ENCODE measurements around the gene RNF19B.

- TF ChIP-seq FOXP2 (optimal IDR thresholded peaks at IDR 0.05; ENCODE audit: control extremely low read depth, extremely low read length, insufficient read depth) (no peak), EZH2 (IDR thresholded peaks at IDR 0.05) (no peak)
Observed at GRCh38 chr1:32960342-32960741, 4.3 kb downstream of the RNF19B start.

Measured in SK-N-MC (cell line).